ENCODE measurements around the gene SUGCT.

The SUGCT gene

GRCh38 chr7:40306596-40306995, 171.8 kb downstream of the SUGCT start:
- no peak overlapping the region for H3K4me3 ChIP-seq (ENCODE audit: insufficient read length, low read depth)
- H3K9ac ChIP-seq (ENCODE audit: insufficient read length, low read depth), result no peak overlapping the region
- H3K9me3 ChIP-seq (ENCODE audit: insufficient read depth, low read length), result no peaks in the 10 kb centered on the region
- no peaks in the 10 kb centered on the region for H3K36me3 ChIP-seq (ENCODE audit: insufficient read depth, insufficient read length, low read length)
- H3K4me1 ChIP-seq (ENCODE audit: insufficient read depth, insufficient read length), result no peaks in the 10 kb centered on the region
- H3K27me3 ChIP-seq (ENCODE audit: insufficient read depth, insufficient read length), result no peaks in the 10 kb centered on the region
- no peak for TF ChIP-seq SUZ12 (IDR thresholded peaks at IDR 0.05; ENCODE audit: extremely low read depth, insufficient read depth, insufficient read length)
- TF ChIP-seq ZNF274 (IDR thresholded peaks at IDR 0.05; ENCODE audit: low read depth, low read length), result no peak
- TF ChIP-seq YY1 (IDR thresholded peaks at IDR 0.05; ENCODE audit: insufficient read depth, insufficient read length), result no peak
- no peak for DNase-seq (ENCODE audit: low read depth, low spot score)

- H3K36me3 ChIP-seq (ENCODE audit: insufficient read depth, insufficient read length, low read length), result no peaks in the 10 kb centered on the region
- TF ChIP-seq ZNF274 (IDR thresholded peaks at IDR 0.05; ENCODE audit: low read depth, low read length) (no peak), YY1 (IDR thresholded peaks at IDR 0.05; ENCODE audit: insufficient read depth, insufficient read length) (no peak), SUZ12 (IDR thresholded peaks at IDR 0.05; ENCODE audit: extremely low read depth, insufficient read depth, insufficient read length) (no peak)
- no peak overlapping the region for H3K9ac ChIP-seq (ENCODE audit: insufficient read length, low read depth)
- H3K4me3 ChIP-seq (ENCODE audit: insufficient read length, low read depth), result no peak overlapping the region
- no peaks in the 10 kb centered on the region for H3K27me3 ChIP-seq (ENCODE audit: insufficient read depth, insufficient read length)
- no peaks in the 10 kb centered on the region for H3K9me3 ChIP-seq (ENCODE audit: insufficient read depth, low read length)
- H3K4me1 ChIP-seq (ENCODE audit: insufficient read depth, insufficient read length), result no peaks in the 10 kb centered on the region
- no peak for DNase-seq (ENCODE audit: low read depth, low spot score)
Measured at GRCh38 chr7:40310258-40310657, 175.5 kb downstream of the SUGCT start.

GRCh38 chr7:40311307-40311706, 176.5 kb downstream of the SUGCT start:
- H3K27me3 ChIP-seq (ENCODE audit: insufficient read depth, insufficient read length), result no peaks in the 10 kb centered on the region
- H3K9ac ChIP-seq (ENCODE audit: insufficient read length, low read depth), result no peak overlapping the region
- H3K4me1 ChIP-seq (ENCODE audit: insufficient read depth, insufficient read length), result no peaks in the 10 kb centered on the region
- no peaks in the 10 kb centered on the region for H3K9me3 ChIP-seq (ENCODE audit: insufficient read depth, low read length)
- no peak for DNase-seq (ENCODE audit: low read depth, low spot score)
- no peaks in the 10 kb centered on the region for H3K36me3 ChIP-seq (ENCODE audit: insufficient read depth, insufficient read length, low read length)
- no peak for TF ChIP-seq SUZ12 (IDR thresholded peaks at IDR 0.05; ENCODE audit: extremely low read depth, insufficient read depth, insufficient read length)
- no peak for TF ChIP-seq YY1 (IDR thresholded peaks at IDR 0.05; ENCODE audit: insufficient read depth, insufficient read length)
- no peak for TF ChIP-seq ZNF274 (IDR thresholded peaks at IDR 0.05; ENCODE audit: low read depth, low read length)
- no peak overlapping the region for H3K4me3 ChIP-seq (ENCODE audit: insufficient read length, low read depth)

- Histone ChIP-seq H3K4me1 (ENCODE audit: insufficient read depth, insufficient read length) (no peaks in the 10 kb centered on the region), H3K36me3 (ENCODE audit: insufficient read depth, insufficient read length, low read length) (no peaks in the 10 kb centered on the region), H3K9me3 (ENCODE audit: insufficient read depth, low read length) (no peaks in the 10 kb centered on the region), H3K27me3 (ENCODE audit: insufficient read depth, insufficient read length) (no peaks in the 10 kb centered on the region), H3K9ac (ENCODE audit: insufficient read length, low read depth) (no peak overlapping the region), H3K4me3 (ENCODE audit: insufficient read length, low read depth) (no peak overlapping the region)
- DNase-seq (ENCODE audit: low read depth, low spot score), result no peak
- TF ChIP-seq YY1 (IDR thresholded peaks at IDR 0.05; ENCODE audit: insufficient read depth, insufficient read length) (no peak), ZNF274 (IDR thresholded peaks at IDR 0.05; ENCODE audit: low read depth, low read length) (no peak), SUZ12 (IDR thresholded peaks at IDR 0.05; ENCODE audit: extremely low read depth, insufficient read depth, insufficient read length) (no peak)
Measured at GRCh38 chr7:40315277-40315676, 180.5 kb downstream of the SUGCT start.

- DNase-seq (ENCODE audit: low read depth, low spot score), result no peak
Measured at GRCh38 chr7:40316176-40316575, 181.4 kb downstream of the SUGCT start.

GRCh38 chr7:40324914-40325313, 190.1 kb downstream of the SUGCT start:
- no peak overlapping the region for H3K4me3 ChIP-seq (ENCODE audit: insufficient read length, low read depth)
- H3K27me3 ChIP-seq (ENCODE audit: insufficient read depth, insufficient read length), result no peaks in the 10 kb centered on the region
- DNase-seq (ENCODE audit: low read depth, low spot score), result no peak
- H3K9ac ChIP-seq (ENCODE audit: insufficient read length, low read depth), result no peak overlapping the region
- no peaks in the 10 kb centered on the region for H3K9me3 ChIP-seq (ENCODE audit: insufficient read depth, low read length)
- no peak for TF ChIP-seq ZNF274 (IDR thresholded peaks at IDR 0.05; ENCODE audit: low read depth, low read length)
- no peak for TF ChIP-seq YY1 (IDR thresholded peaks at IDR 0.05; ENCODE audit: insufficient read depth, insufficient read length)
- no peak for TF ChIP-seq SUZ12 (IDR thresholded peaks at IDR 0.05; ENCODE audit: extremely low read depth, insufficient read depth, insufficient read length)
- no peaks in the 10 kb centered on the region for H3K36me3 ChIP-seq (ENCODE audit: insufficient read depth, insufficient read length, low read length)
- no peaks in the 10 kb centered on the region for H3K4me1 ChIP-seq (ENCODE audit: insufficient read depth, insufficient read length)

More at GRCh38 chr7:40316176-40316575, 181.4 kb downstream of the SUGCT start:
- no peak for TF ChIP-seq SUZ12 (IDR thresholded peaks at IDR 0.05; ENCODE audit: extremely low read depth, insufficient read depth, insufficient read length)
- TF ChIP-seq ZNF274 (IDR thresholded peaks at IDR 0.05; ENCODE audit: low read depth, low read length), result no peak
- TF ChIP-seq YY1 (IDR thresholded peaks at IDR 0.05; ENCODE audit: insufficient read depth, insufficient read length), result no peak
- Histone ChIP-seq H3K9ac (ENCODE audit: insufficient read length, low read depth) (no peak overlapping the region), H3K27me3 (ENCODE audit: insufficient read depth, insufficient read length) (no peaks in the 10 kb centered on the region), H3K4me3 (ENCODE audit: insufficient read length, low read depth) (no peak overlapping the region), H3K9me3 (ENCODE audit: insufficient read depth, low read length) (no peaks in the 10 kb centered on the region), H3K36me3 (ENCODE audit: insufficient read depth, insufficient read length, low read length) (no peaks in the 10 kb centered on the region), H3K4me1 (ENCODE audit: insufficient read depth, insufficient read length) (no peaks in the 10 kb centered on the region)

GRCh38 chr7:40327113-40327512, 192.3 kb downstream of the SUGCT start:
- no peaks in the 10 kb centered on the region for H3K9me3 ChIP-seq (ENCODE audit: insufficient read depth, low read length)
- TF ChIP-seq ZNF274 (IDR thresholded peaks at IDR 0.05; ENCODE audit: low read depth, low read length) (no peak), YY1 (IDR thresholded peaks at IDR 0.05; ENCODE audit: insufficient read depth, insufficient read length) (no peak), SUZ12 (IDR thresholded peaks at IDR 0.05; ENCODE audit: extremely low read depth, insufficient read depth, insufficient read length) (no peak)
- no peak for DNase-seq (ENCODE audit: low read depth, low spot score)
- no peak overlapping the region for H3K9ac ChIP-seq (ENCODE audit: insufficient read length, low read depth)
- H3K4me3 ChIP-seq (ENCODE audit: insufficient read length, low read depth), result no peak overlapping the region
- H3K4me1 ChIP-seq (ENCODE audit: insufficient read depth, insufficient read length), result no peaks in the 10 kb centered on the region
- no peaks in the 10 kb centered on the region for H3K36me3 ChIP-seq (ENCODE audit: insufficient read depth, insufficient read length, low read length)
- H3K27me3 ChIP-seq (ENCODE audit: insufficient read depth, insufficient read length), result no peaks in the 10 kb centered on the region
